HG02885 (cell line): ENCODE results near the gene ABHD11.

Experiments used
- ATAC-seq: cut with Tn5 transposase; IDR thresholded peaks from one replicate; pipeline ENCODE4 v1.9.1; 2021; ENCODE audit warnings: mild to moderate bottlenecking; ENCODE audit not compliant: unreplicated experiment, poor library complexity

The ABHD11 gene

DNA sequence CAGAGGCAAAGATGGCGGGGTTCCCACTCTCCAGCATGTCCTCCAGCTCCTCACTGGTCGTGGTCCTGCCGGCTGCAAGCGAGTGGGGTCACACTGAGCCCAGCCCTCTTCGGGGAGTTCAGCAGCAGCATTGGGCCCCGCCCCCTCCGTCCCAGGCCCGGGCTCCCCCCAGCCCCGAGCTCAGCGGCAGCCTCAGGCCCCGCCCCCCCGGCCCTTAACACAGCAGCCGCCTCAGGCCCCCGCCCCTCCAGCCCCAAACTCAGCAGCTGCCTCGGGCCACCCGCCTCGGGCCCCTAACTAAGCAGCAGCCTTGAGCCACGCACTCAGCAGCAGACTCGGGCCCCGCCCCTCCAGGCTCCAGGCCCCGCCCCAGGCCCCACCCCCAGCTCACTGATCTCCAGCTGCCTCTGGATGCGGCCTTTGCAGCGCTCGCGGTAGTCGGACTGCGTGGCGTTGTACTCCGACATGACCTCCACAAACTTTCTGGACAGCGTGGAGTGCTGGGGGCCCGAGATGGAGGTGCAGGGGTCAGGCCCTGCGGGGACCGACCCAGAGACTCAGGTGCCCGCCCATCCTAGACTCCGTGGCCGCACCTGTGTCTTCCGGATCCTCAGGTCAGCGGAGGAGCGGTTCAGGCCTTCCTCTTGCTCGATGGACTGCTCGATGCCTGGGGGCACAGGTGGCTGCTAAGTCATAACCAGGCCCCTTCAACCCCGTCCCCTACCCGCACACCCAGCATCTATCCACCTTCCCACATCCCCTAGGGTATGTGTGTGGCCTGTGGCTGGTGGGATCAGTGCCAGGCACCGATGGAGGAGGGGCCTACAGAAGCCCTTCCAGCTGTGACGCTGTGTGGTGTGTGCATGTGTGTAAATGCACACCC is 34.6 kb downstream of the ABHD11 start:
- no peak for ATAC-seq

DNA sequence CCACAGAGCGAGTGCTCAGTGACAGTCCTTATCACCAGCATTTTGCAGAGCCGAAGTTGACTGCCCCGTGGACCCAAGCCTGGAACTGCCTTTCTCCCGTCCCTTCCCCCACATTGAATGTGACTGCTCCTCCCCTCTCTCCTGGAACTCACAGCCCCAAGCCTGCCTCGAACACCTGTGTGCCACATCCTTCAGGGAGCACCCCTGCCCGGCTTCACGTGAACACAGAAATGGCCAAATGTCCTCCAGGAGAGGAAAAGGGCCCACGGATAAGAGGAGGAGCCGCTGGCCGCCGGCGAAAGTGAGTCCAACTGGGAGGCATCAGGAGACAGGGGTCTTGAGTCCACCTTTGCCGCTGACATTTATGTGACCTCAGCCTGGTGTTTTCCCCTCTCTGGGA is 35.4 kb downstream of the ABHD11 start:
- ATAC-seq: no peak

DNA sequence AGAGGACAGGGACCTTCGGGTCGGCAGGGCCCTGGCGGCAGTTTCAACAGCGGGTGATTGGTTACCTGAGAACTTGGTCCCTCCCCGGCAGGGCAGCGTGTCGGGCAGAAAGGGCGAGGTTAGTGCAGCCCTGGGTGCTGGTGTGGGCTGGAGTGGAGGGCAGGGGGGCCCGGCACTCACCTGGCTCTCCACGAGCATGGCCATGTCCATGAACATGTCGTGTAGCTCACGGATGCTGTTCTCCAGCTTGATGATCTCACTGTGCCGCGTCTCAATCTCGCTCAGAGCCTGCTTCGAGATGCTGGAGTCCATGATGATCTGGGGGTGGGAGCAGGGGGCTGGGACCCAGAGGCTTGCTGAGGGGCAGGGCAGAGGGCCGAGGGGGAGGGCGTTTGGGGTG is 35.9 kb downstream of the ABHD11 start:
- ATAC-seq: no peak

DNA sequence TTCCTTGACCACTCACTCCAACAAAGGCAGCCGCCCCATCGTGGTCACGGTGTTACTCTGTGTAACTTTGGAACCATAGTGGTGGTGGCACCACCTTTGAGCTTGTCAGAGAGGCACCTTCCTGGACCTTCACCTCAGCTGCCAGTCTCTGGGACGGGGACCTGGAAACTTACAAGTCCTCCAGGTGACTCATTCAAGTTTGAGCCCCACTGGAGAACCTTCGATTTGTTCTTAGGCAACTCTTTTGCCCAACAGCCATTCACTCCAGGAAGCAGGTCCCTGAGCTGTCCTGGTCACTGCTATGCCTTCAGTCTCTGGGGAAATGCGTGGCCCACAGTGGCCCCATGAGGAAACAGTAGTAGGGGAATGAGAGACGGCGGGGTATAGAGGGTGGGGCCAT is 36.4 kb downstream of the ABHD11 start:
- no peak for ATAC-seq

- peak; percentile 44 for ATAC-seq
These were observed 37.1 kb downstream of the ABHD11 start for GRCh38 chr7:73701357-73701995.

GRCh38 chr7:73700581-73701134 is 37.9 kb downstream of the ABHD11 start:
- no peak for ATAC-seq

DNA sequence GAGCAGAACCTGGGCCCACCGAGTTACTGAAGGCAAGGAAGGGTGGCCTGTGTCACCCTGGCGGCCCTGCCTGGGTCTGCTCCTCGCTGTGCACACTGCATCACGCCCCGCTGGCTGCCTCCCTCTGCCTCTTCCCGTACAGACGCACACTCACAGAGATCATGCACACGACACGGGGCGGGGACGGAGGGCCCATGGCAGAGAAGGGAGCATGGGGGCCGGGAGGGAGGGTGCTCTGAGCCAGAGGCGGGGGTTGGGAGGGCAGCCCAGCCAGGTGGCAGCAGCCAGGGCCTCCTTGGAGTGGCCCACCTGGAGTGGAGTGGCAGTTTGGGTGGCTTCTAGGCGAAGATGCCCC is 38.6 kb downstream of the ABHD11 start:
- ATAC-seq: no peak

DNA sequence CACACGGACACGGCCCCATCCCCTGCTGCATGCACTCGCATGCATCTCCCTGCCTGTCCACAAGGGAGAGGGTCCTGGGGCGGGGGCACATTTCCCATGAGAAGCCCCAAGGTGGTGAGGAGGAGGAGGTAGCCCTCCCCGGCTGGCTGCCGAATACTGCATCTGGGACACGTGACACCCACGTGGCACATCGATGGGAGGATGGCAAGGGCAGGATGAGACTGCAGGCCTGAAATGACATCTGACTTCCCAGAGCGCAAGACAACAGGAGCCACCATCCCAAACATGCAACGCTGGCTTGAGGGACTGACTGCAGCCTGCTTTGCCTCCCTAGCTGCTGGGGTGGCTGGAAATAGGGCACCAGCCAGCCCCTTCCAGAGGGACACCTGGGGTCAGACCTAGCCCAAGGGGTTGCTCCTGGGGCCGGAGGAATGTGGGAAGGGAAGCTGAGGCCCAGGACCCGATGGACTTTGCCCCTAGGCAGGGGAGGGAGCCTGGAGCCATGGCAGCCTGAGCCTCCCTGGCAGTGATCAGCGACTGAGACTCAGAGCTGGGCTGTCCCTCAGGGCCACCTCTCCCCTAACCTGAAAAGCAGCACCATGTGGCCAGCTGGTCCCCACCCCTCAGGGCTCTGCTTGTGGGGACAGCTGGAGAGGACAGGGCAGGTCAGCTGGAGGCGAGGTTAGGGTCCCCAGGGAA is 39.1 kb downstream of the ABHD11 start:
- ATAC-seq: no peak

DNA sequence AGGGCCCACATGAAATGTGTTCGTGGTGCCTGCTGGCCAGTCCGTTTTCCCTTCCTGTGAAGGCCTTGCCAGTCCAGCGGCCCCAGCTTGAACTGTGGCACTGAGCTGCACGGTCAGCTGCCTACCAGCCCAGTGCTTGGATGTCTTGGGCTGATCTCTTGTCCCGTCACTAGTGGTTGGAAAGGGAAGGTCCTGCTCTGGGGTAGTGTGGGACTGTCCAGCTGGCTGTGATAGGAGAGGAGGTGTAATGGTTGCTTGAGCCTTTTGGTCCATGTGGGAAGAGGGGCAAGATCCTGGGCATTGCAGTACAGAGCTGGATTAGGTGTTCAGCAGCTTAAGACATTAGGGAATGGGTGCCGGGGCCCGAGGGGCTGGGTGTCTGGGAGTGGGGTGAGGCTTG is 40.2 kb downstream of the ABHD11 start:
- no peak for ATAC-seq

DNA sequence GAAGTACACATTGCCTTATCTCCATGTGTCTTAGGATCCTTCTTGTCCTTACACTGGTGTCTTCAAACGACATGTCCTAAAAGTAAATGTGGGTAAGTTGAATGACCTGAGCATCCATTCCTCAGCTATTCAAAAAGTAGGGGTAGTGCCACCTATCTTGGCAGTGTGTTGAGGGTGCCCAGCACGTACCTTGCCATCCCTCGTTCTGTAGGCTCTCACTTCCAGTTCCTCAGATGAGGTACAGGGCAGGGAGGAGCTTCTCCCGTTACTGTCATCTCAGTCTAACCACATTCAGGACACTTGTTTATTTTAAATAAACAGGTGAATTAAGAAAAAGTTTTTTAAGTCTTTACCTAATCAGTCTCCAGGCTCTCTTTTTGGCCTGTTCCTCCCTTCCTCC is 42.2 kb downstream of the ABHD11 start:
- no peak for ATAC-seq

DNA sequence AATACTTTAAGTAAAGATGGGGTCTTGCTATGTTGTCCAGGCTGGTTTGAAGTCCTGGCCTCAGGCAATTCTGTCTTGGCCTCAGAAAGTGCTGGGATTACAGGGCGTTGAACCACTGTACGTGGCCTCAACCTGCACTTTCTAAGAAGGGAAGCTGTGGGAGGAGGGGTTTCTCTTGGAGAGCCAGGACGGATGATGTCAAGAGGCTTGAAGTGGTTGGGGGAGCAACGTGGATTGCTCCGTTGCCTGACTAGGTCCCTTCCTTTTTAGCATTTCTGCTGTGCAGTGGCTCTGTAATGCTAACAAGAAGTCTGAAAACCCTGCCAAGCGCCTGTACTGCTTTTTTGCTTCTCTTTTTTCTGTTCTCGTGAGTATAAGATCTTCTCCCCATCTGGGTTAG is 48.0 kb downstream of the ABHD11 start:
- no peak for ATAC-seq

- ATAC-seq: no peak
These were observed 50.3 kb downstream of the ABHD11 start for GRCh38 chr7:73688288-73688687.
